ENCODE measurements around the gene RSBN1L.

- TF ChIP-seq CTCF (IDR thresholded peaks at IDR 0.05), result no peak
- no peak for TF ChIP-seq POLR2A (IDR thresholded peaks at IDR 0.05)
Observed at GRCh38 chr7:77743518-77743917, 47.3 kb downstream of the RSBN1L start.
